ENCODE data around the gene HAO2.

Gene HAO2

GRCh38 chr1:119391749-119392148, 23.2 kb downstream of the HAO2 start:
- Histone ChIP-seq H3K27me3 (ENCODE audit: control insufficient read depth in 5 of 5, insufficient read depth in 4 of 5, low read length in 5 of 5) (no peaks in the 10 kb centered on the region), H3K36me3 (ENCODE audit: control insufficient read depth in 5 of 5, insufficient read depth in 5 of 5, low read length in 5 of 5) (no peaks in the 10 kb centered on the region), H3K9me3 (ENCODE audit: control insufficient read depth in 5 of 5, low read length in 5 of 5) (no peaks in the 10 kb centered on the region), H3K4me1 (ENCODE audit: control insufficient read depth in 5 of 5, insufficient read depth in 5 of 5, low read length in 5 of 5) (no peaks in the 10 kb centered on the region), H3K9ac (ENCODE audit: low read length in 5 of 5) (no peak overlapping the region), H3K27ac (ENCODE audit: low read depth, low read length) (no peak overlapping the region), H3K4me3 (ENCODE audit: low read depth in 1 of 5, low read length in 5 of 5) (no peak overlapping the region)

GRCh38 chr1:119394085-119394484, 25.5 kb downstream of the HAO2 start:
- no peak overlapping the region for H3K9ac ChIP-seq (ENCODE audit: low read length in 5 of 5)
- H3K27me3 ChIP-seq (ENCODE audit: control insufficient read depth in 5 of 5, insufficient read depth in 4 of 5, low read length in 5 of 5) = no peaks in the 10 kb centered on the region
- no peak overlapping the region for H3K27ac ChIP-seq (ENCODE audit: low read depth, low read length)
- H3K4me1 ChIP-seq (ENCODE audit: control insufficient read depth in 5 of 5, insufficient read depth in 5 of 5, low read length in 5 of 5) = no peaks in the 10 kb centered on the region
- H3K9me3 ChIP-seq (ENCODE audit: control insufficient read depth in 5 of 5, low read length in 5 of 5) = no peaks in the 10 kb centered on the region
- H3K36me3 ChIP-seq (ENCODE audit: control insufficient read depth in 5 of 5, insufficient read depth in 5 of 5, low read length in 5 of 5) = no peaks in the 10 kb centered on the region
- no peak overlapping the region for H3K4me3 ChIP-seq (ENCODE audit: low read depth in 1 of 5, low read length in 5 of 5)

GRCh38 chr1:119396982-119397381, 28.4 kb downstream of the HAO2 start:
- Histone ChIP-seq H3K9me3 (ENCODE audit: control insufficient read depth in 5 of 5, low read length in 5 of 5) (no peaks in the 10 kb centered on the region), H3K36me3 (ENCODE audit: control insufficient read depth in 5 of 5, insufficient read depth in 5 of 5, low read length in 5 of 5) (no peaks in the 10 kb centered on the region), H3K27ac (ENCODE audit: low read depth, low read length) (no peak overlapping the region), H3K4me3 (ENCODE audit: low read depth in 1 of 5, low read length in 5 of 5) (no peak overlapping the region), H3K9ac (ENCODE audit: low read length in 5 of 5) (no peak overlapping the region), H3K27me3 (ENCODE audit: control insufficient read depth in 5 of 5, insufficient read depth in 4 of 5, low read length in 5 of 5) (no peaks in the 10 kb centered on the region), H3K4me1 (ENCODE audit: control insufficient read depth in 5 of 5, insufficient read depth in 5 of 5, low read length in 5 of 5) (no peaks in the 10 kb centered on the region)

GRCh38 chr1:119397986-119398385, 29.4 kb downstream of the HAO2 start:
- no peaks in the 10 kb centered on the region for H3K4me1 ChIP-seq (ENCODE audit: control insufficient read depth in 5 of 5, insufficient read depth in 5 of 5, low read length in 5 of 5)
- no peaks in the 10 kb centered on the region for H3K9me3 ChIP-seq (ENCODE audit: control insufficient read depth in 5 of 5, low read length in 5 of 5)
- no peak overlapping the region for H3K27ac ChIP-seq (ENCODE audit: low read depth, low read length)
- H3K27me3 ChIP-seq (ENCODE audit: control insufficient read depth in 5 of 5, insufficient read depth in 4 of 5, low read length in 5 of 5) = no peaks in the 10 kb centered on the region
- no peak overlapping the region for H3K9ac ChIP-seq (ENCODE audit: low read length in 5 of 5)
- H3K36me3 ChIP-seq (ENCODE audit: control insufficient read depth in 5 of 5, insufficient read depth in 5 of 5, low read length in 5 of 5) = no peaks in the 10 kb centered on the region
- H3K4me3 ChIP-seq (ENCODE audit: low read depth in 1 of 5, low read length in 5 of 5) = no peak overlapping the region

- no peaks in the 10 kb centered on the region for H3K4me1 ChIP-seq (ENCODE audit: control insufficient read depth in 5 of 5, insufficient read depth in 5 of 5, low read length in 5 of 5)
- H3K36me3 ChIP-seq (ENCODE audit: control insufficient read depth in 5 of 5, insufficient read depth in 5 of 5, low read length in 5 of 5) = no peaks in the 10 kb centered on the region
- H3K9ac ChIP-seq (ENCODE audit: low read length in 5 of 5) = no peak overlapping the region
- H3K4me3 ChIP-seq (ENCODE audit: low read depth in 1 of 5, low read length in 5 of 5) = no peak overlapping the region
- H3K9me3 ChIP-seq (ENCODE audit: control insufficient read depth in 5 of 5, low read length in 5 of 5) = peaks cover 0 to 7% (median 3%) of the 10 kb centered on the region in 5 donors
- H3K27me3 ChIP-seq (ENCODE audit: control insufficient read depth in 5 of 5, insufficient read depth in 4 of 5, low read length in 5 of 5) = no peaks in the 10 kb centered on the region
- H3K27ac ChIP-seq (ENCODE audit: low read depth, low read length) = no peak overlapping the region
Measured at GRCh38 chr1:119404736-119405135, 36.2 kb downstream of the HAO2 start.

GRCh38 chr1:119409731-119410130, 41.1 kb downstream of the HAO2 start:
- Histone ChIP-seq H3K27ac (ENCODE audit: low read depth, low read length) (no peak overlapping the region), H3K9ac (ENCODE audit: low read length in 5 of 5) (no peak overlapping the region), H3K9me3 (ENCODE audit: control insufficient read depth in 5 of 5, low read length in 5 of 5) (peaks cover 0 to 7% (median 3%) of the 10 kb centered on the region in 5 donors), H3K27me3 (ENCODE audit: control insufficient read depth in 5 of 5, insufficient read depth in 4 of 5, low read length in 5 of 5) (no peaks in the 10 kb centered on the region), H3K4me1 (ENCODE audit: control insufficient read depth in 5 of 5, insufficient read depth in 5 of 5, low read length in 5 of 5) (no peaks in the 10 kb centered on the region), H3K36me3 (ENCODE audit: control insufficient read depth in 5 of 5, insufficient read depth in 5 of 5, low read length in 5 of 5) (no peaks in the 10 kb centered on the region), H3K4me3 (ENCODE audit: low read depth in 1 of 5, low read length in 5 of 5) (no peak overlapping the region)

- Histone ChIP-seq H3K27ac (ENCODE audit: low read depth, low read length) (no peak overlapping the region), H3K4me3 (ENCODE audit: low read depth in 1 of 5, low read length in 5 of 5) (no peak overlapping the region), H3K4me1 (ENCODE audit: control insufficient read depth in 5 of 5, insufficient read depth in 5 of 5, low read length in 5 of 5) (no peaks in the 10 kb centered on the region), H3K9ac (ENCODE audit: low read length in 5 of 5) (no peak overlapping the region), H3K27me3 (ENCODE audit: control insufficient read depth in 5 of 5, insufficient read depth in 4 of 5, low read length in 5 of 5) (no peaks in the 10 kb centered on the region), H3K36me3 (ENCODE audit: control insufficient read depth in 5 of 5, insufficient read depth in 5 of 5, low read length in 5 of 5) (no peaks in the 10 kb centered on the region), H3K9me3 (ENCODE audit: control insufficient read depth in 5 of 5, low read length in 5 of 5) (peaks cover 0 to 4% (median 0%) of the 10 kb centered on the region in 5 donors)
Measured at GRCh38 chr1:119410961-119411360, 42.4 kb downstream of the HAO2 start.

- no peaks in the 10 kb centered on the region for H3K4me1 ChIP-seq (ENCODE audit: control insufficient read depth in 5 of 5, insufficient read depth in 5 of 5, low read length in 5 of 5)
- no peaks in the 10 kb centered on the region for H3K27me3 ChIP-seq (ENCODE audit: control insufficient read depth in 5 of 5, insufficient read depth in 4 of 5, low read length in 5 of 5)
- no peak within 1 kb of the TSS for H3K27ac ChIP-seq (ENCODE audit: low read depth, low read length)
- H3K4me3 ChIP-seq (ENCODE audit: low read depth in 1 of 5, low read length in 5 of 5) = no peak within 1 kb of the TSS
- H3K36me3 ChIP-seq (ENCODE audit: control insufficient read depth in 5 of 5, insufficient read depth in 5 of 5, low read length in 5 of 5) = no peaks in the 10 kb centered on the region
- no peaks in the 10 kb centered on the region for H3K9me3 ChIP-seq (ENCODE audit: control insufficient read depth in 5 of 5, low read length in 5 of 5)
- no peak within 1 kb of the TSS for H3K9ac ChIP-seq (ENCODE audit: low read length in 5 of 5)
Measured at GRCh38 chr1:119414950-119415349, 46.4 kb downstream of the HAO2 start, which contains the start of gene HSD3B2. Gene HSD3B2, plus strand, starts transcription at chr1:119415150. Its CDS starts 270 bp downstream, at chr1:119415420.

- no peaks in the 10 kb centered on the region for H3K9me3 ChIP-seq (ENCODE audit: control insufficient read depth in 5 of 5, low read length in 5 of 5)
- H3K4me1 ChIP-seq (ENCODE audit: control insufficient read depth in 5 of 5, insufficient read depth in 5 of 5, low read length in 5 of 5) = no peaks in the 10 kb centered on the region
- no peak overlapping the region for H3K27ac ChIP-seq (ENCODE audit: low read depth, low read length)
- H3K36me3 ChIP-seq (ENCODE audit: control insufficient read depth in 5 of 5, insufficient read depth in 5 of 5, low read length in 5 of 5) = no peaks in the 10 kb centered on the region
- H3K27me3 ChIP-seq (ENCODE audit: control insufficient read depth in 5 of 5, insufficient read depth in 4 of 5, low read length in 5 of 5) = no peaks in the 10 kb centered on the region
- no peak overlapping the region for H3K4me3 ChIP-seq (ENCODE audit: low read depth in 1 of 5, low read length in 5 of 5)
- H3K9ac ChIP-seq (ENCODE audit: low read length in 5 of 5) = no peak overlapping the region
Measured at GRCh38 chr1:119416006-119416640, 47.5 kb downstream of the HAO2 start.

- Histone ChIP-seq H3K27ac (ENCODE audit: low read depth, low read length) (no peak overlapping the region), H3K4me1 (ENCODE audit: control insufficient read depth in 5 of 5, insufficient read depth in 5 of 5, low read length in 5 of 5) (no peaks in the 10 kb centered on the region), H3K9me3 (ENCODE audit: control insufficient read depth in 5 of 5, low read length in 5 of 5) (no peaks in the 10 kb centered on the region), H3K9ac (ENCODE audit: low read length in 5 of 5) (no peak overlapping the region), H3K27me3 (ENCODE audit: control insufficient read depth in 5 of 5, insufficient read depth in 4 of 5, low read length in 5 of 5) (no peaks in the 10 kb centered on the region), H3K4me3 (ENCODE audit: low read depth in 1 of 5, low read length in 5 of 5) (no peak overlapping the region), H3K36me3 (ENCODE audit: control insufficient read depth in 5 of 5, insufficient read depth in 5 of 5, low read length in 5 of 5) (no peaks in the 10 kb centered on the region)
Measured at GRCh38 chr1:119419109-119419508, 50.5 kb downstream of the HAO2 start.

Measured in subcutaneous abdominal adipose tissue (tissue), 5 donors.